ENCODE measurements around the gene VPS13D. TPM values are rescaled to one million over a fixed set of nuclear protein-coding genes. Genes with fewer than 3 reads are reported as not detected.

The VPS13D gene
- total RNA-seq, 1 experiment from 2014 or later, result 33.1 TPM

GRCh38 chr1:12475947-12476346 lies 246.1 kb downstream of the VPS13D start:
- ChIA-PET POLR2A (interaction anchor here (0.6 kb wide), 1 partner anchor 106 kb away, joined by 4 read pairs; no protein-coding TSS in a partner anchor), CTCF (no interaction called here)
- Histone ChIP-seq H3K36me3 (ENCODE audit: control insufficient read depth, insufficient read depth, low read length) (no peaks in the 10 kb centered on the region), H3K27me3 (ENCODE audit: control insufficient read depth, insufficient read depth, low read length) (no peaks in the 10 kb centered on the region), H3K27ac (ENCODE audit: low read length) (peak overlapping the region; percentile 99), H3K4me1 (ENCODE audit: control insufficient read depth, insufficient read depth, low read length) (peaks cover 52% of the 10 kb centered on the region), H3K9me3 (ENCODE audit: control insufficient read depth, insufficient read depth, low read depth, low read length) (peaks cover 32% of the 10 kb centered on the region; the same call in 1 of the 2 replicates), H3K4me3 (ENCODE audit: low read depth in 2 of 2, low read length in 2 of 2) (no peak overlapping the region)
- intact Hi-C loops (cut with micrococcal nuclease; ENCODE audit: unreplicated experiment) (loop anchor here (5.0 kb wide), 1 partner anchor 181 kb away; no protein-coding TSS in a partner anchor), in situ Hi-C loops (cut with HindIII; ENCODE audit: low pct_unique_long_range_greater_than_20kb, low sequenced_read_pairs) (no loop called here)
- no TSS peak for BruUV-seq (replicated peaks)
- no peak for TF ChIP-seq TCF7L2 (IDR thresholded peaks at IDR 0.05; ENCODE audit: low read depth, low read length)
- TF ChIP-seq, protein P1, sequence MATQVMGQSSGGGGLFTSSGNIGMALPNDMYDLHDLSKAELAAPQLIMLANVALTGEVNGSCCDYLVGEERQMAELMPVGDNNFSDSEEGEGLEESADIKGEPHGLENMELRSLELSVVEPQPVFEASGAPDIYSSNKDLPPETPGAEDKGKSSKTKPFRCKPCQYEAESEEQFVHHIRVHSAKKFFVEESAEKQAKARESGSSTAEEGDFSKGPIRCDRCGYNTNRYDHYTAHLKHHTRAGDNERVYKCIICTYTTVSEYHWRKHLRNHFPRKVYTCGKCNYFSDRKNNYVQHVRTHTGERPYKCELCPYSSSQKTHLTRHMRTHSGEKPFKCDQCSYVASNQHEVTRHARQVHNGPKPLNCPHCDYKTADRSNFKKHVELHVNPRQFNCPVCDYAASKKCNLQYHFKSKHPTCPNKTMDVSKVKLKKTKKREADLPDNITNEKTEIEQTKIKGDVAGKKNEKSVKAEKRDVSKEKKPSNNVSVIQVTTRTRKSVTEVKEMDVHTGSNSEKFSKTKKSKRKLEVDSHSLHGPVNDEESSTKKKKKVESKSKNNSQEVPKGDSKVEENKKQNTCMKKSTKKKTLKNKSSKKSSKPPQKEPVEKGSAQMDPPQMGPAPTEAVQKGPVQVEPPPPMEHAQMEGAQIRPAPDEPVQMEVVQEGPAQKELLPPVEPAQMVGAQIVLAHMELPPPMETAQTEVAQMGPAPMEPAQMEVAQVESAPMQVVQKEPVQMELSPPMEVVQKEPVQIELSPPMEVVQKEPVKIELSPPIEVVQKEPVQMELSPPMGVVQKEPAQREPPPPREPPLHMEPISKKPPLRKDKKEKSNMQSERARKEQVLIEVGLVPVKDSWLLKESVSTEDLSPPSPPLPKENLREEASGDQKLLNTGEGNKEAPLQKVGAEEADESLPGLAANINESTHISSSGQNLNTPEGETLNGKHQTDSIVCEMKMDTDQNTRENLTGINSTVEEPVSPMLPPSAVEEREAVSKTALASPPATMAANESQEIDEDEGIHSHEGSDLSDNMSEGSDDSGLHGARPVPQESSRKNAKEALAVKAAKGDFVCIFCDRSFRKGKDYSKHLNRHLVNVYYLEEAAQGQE (IDR thresholded peaks at IDR 0.05; ENCODE audit: insufficient read depth in 1 of 2, low read depth in 2 of 2, low read length in 1 of 2), result no peak
- no peak for TF ChIP-seq SIN3A (IDR thresholded peaks at IDR 0.05; ENCODE audit: borderline replicate concordance, insufficient read depth, low read depth, low read length)
- TF ChIP-seq CTCF (IDR thresholded peaks at IDR 0.05), result no peak
- no peak for TF ChIP-seq POLR2AphosphoS5 (IDR thresholded peaks at IDR 0.05; ENCODE audit: low read depth, low read length)
- DNase-seq (ENCODE audit: low read depth, low spot score), result no peak
- ATAC-seq, result no peak

DNA sequence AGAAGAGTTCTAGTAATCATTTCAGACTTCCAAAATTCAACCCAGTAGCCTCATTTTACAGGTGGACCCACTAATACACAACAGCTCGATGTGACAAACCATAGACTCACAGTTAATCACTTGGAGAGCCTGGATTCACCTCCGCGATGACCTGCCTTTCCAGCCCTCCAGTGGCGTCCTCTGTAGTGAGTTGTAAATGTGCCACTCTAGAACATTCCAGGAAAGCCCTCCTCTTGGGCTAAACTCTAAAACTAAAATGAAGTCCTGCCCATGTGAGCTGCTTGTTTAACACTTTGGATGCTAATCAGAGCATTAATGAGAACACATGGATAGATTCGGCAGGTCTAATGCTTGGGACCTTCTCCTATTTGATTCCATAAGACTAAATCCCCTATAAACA lies 247.5 kb downstream of the VPS13D start:
- CTCF ChIA-PET, result no interaction called here
- Histone ChIP-seq H3K36me3 (ENCODE audit: control insufficient read depth, insufficient read depth, low read length) (no peaks in the 10 kb centered on the region), H3K4me3 (ENCODE audit: low read depth in 2 of 2, low read length in 2 of 2) (no peak overlapping the region), H3K9me3 (ENCODE audit: control insufficient read depth, insufficient read depth, low read depth, low read length) (peaks cover 32% of the 10 kb centered on the region; the same call in 1 of the 2 replicates), H3K27me3 (ENCODE audit: control insufficient read depth, insufficient read depth, low read length) (no peaks in the 10 kb centered on the region), H3K27ac (ENCODE audit: low read length) (peak overlapping the region; percentile 99), H3K4me1 (ENCODE audit: control insufficient read depth, insufficient read depth, low read length) (peaks cover 64% of the 10 kb centered on the region)
- POLR2A ChIA-PET, result no interaction called here
- in situ Hi-C loops (cut with HindIII; ENCODE audit: low pct_unique_long_range_greater_than_20kb, low sequenced_read_pairs) (no loop called here), intact Hi-C loops (cut with micrococcal nuclease; ENCODE audit: unreplicated experiment) (loop anchor here (5.0 kb wide), 1 partner anchor 180 kb away; no protein-coding TSS in a partner anchor)
- BruUV-seq (replicated peaks), result no TSS peak
- no peak for DNase-seq (ENCODE audit: low read depth, low spot score)
- TF ChIP-seq POLR2AphosphoS5 (IDR thresholded peaks at IDR 0.05; ENCODE audit: low read depth, low read length) (no peak), CTCF (IDR thresholded peaks at IDR 0.05) (no peak), SIN3A (IDR thresholded peaks at IDR 0.05; ENCODE audit: borderline replicate concordance, insufficient read depth, low read depth, low read length) (no peak), TCF7L2 (IDR thresholded peaks at IDR 0.05; ENCODE audit: low read depth, low read length) (no peak)
- TF ChIP-seq, protein P1 (IDR thresholded peaks at IDR 0.05; ENCODE audit: insufficient read depth in 1 of 2, low read depth in 2 of 2, low read length in 1 of 2), result no peak
- no peak for ATAC-seq

Measured in Panc1 (cell line).